ENCODE measurements around the gene AFF4. TPM values are rescaled to one million over a fixed set of nuclear protein-coding genes. Genes with fewer than 3 reads are reported as not detected.

Gene AFF4
- total and polyA plus RNA-seq, 2 donors (not counting 1 experiment from before 2014, with no cell fraction given) = 16.2 to 81.5 TPM

GRCh38 chr5:132953710-132954109 is 9.7 kb downstream of the AFF4 start:
- no peaks in the 10 kb centered on the region for H3K9me3 ChIP-seq (ENCODE audit: control extremely low read depth in 1 of 3, control insufficient read depth in 2 of 3, insufficient read depth in 1 of 3, low read length in 2 of 3)
- POLR2A ChIA-PET = interaction anchor here (0.8 to 0.9 kb wide), 2 partner anchors 9 to 668 kb away, joined by 4 read pairs; partner anchors contain the start of gene AFF4
- H3K27me3 Mint-ChIP-seq = no peaks in the 10 kb centered on the region
- H3K9ac ChIP-seq (ENCODE audit: low read length) = no peak overlapping the region
- peaks cover 0 to 7% of the 10 kb centered on the region in 2 donors for H3K4me1 ChIP-seq (ENCODE audit: control insufficient read depth in 2 of 2, insufficient read depth in 2 of 2, low read length in 2 of 2)
- intact Hi-C loops (cut with micrococcal nuclease) = no loop called here
- no peak overlapping the region for H2AFZ ChIP-seq (ENCODE audit: insufficient read depth, low read depth, low read length, poor library complexity, severe bottlenecking)
- H4K20me1 ChIP-seq (ENCODE audit: control insufficient read depth, insufficient read depth, low read length, poor library complexity, severe bottlenecking) = peaks cover 96% of the 10 kb centered on the region
- WGBS (ENCODE audit: insufficient coverage) = 89% methylated on average over 6 of the region's 6 CpGs
- H3K27ac ChIP-seq (ENCODE audit: low read length in 2 of 2) = no peak overlapping the region
- H3K27me3 ChIP-seq (replicated peaks in 1 of 4; ENCODE audit: control extremely low read depth in 1 of 4, control insufficient read depth in 3 of 4, insufficient read depth in 4 of 4, low read length in 3 of 4) = no peaks in the 10 kb centered on the region
- no peak overlapping the region for H3K27ac Mint-ChIP-seq
- no peaks in the 10 kb centered on the region for H3K9me3 Mint-ChIP-seq (ENCODE audit: insufficient read depth)
- TF ChIP-seq EZH2 (IDR thresholded peaks at IDR 0.05; ENCODE audit: borderline replicate concordance, insufficient read depth, low read depth, low read length, poor library complexity, severe bottlenecking) = no peak
- TF ChIP-seq CTCF (IDR thresholded peaks at IDR 0.05) = no peak
- peaks cover 7 to 32% of the 10 kb centered on the region in 2 experiments for H3K36me3 ChIP-seq (replicated peaks in 1 of 2; ENCODE audit: control extremely low read depth in 1 of 2, control insufficient read depth in 1 of 2, extremely low read depth in 1 of 2, insufficient read depth in 2 of 2, low read length in 1 of 2)
- no peak for DNase-seq
- peaks cover 96% of the 10 kb centered on the region for H3K79me2 ChIP-seq (ENCODE audit: control insufficient read depth, insufficient read depth, low read length)
- H3K4me2 ChIP-seq (replicated peaks; ENCODE audit: low read depth, low read length, poor library complexity, severe bottlenecking) = no peak overlapping the region
- no peak for ATAC-seq (ENCODE audit: low read depth)
- CTCF ChIA-PET = no interaction called here
- no peak overlapping the region for H3K4me3 ChIP-seq (ENCODE audit: control extremely low read depth in 1 of 5, extremely low read depth in 1 of 5, insufficient read depth in 1 of 5, low read depth in 2 of 5, low read length in 4 of 5)
- H3K4me3 Mint-ChIP-seq = no peak overlapping the region
- H3K4me1 Mint-ChIP-seq = peaks cover 40% of the 10 kb centered on the region

- H3K79me2 ChIP-seq (ENCODE audit: control insufficient read depth, insufficient read depth, low read length) = peaks cover 96% of the 10 kb centered on the region
- peaks cover 7 to 30% of the 10 kb centered on the region in 2 experiments for H3K36me3 ChIP-seq (replicated peaks in 1 of 2; ENCODE audit: control extremely low read depth in 1 of 2, control insufficient read depth in 1 of 2, extremely low read depth in 1 of 2, insufficient read depth in 2 of 2, low read length in 1 of 2)
- intact Hi-C loops (cut with micrococcal nuclease) = no loop called here
- CTCF ChIA-PET = interaction anchor here (0.7 kb wide), 1 partner anchor 21 kb away, joined by 3 read pairs; no protein-coding TSS in a partner anchor
- POLR2A ChIA-PET = no interaction called here
- no peaks in the 10 kb centered on the region for H3K9me3 ChIP-seq (ENCODE audit: control extremely low read depth in 1 of 3, control insufficient read depth in 2 of 3, insufficient read depth in 1 of 3, low read length in 2 of 3)
- WGBS (ENCODE audit: insufficient coverage) = no CpG with 5 or more reads among the region's 2 CpGs
- H4K20me1 ChIP-seq (ENCODE audit: control insufficient read depth, insufficient read depth, low read length, poor library complexity, severe bottlenecking) = peaks cover 96% of the 10 kb centered on the region
- H2AFZ ChIP-seq (ENCODE audit: insufficient read depth, low read depth, low read length, poor library complexity, severe bottlenecking) = no peak overlapping the region
- Mint-ChIP-seq H3K9me3 (ENCODE audit: insufficient read depth) (no peaks in the 10 kb centered on the region), H3K27me3 (no peaks in the 10 kb centered on the region), H3K4me1 (peaks cover 43% of the 10 kb centered on the region), H3K27ac (no peak overlapping the region), H3K4me3 (no peak overlapping the region)
- H3K9ac ChIP-seq (ENCODE audit: low read length) = no peak overlapping the region
- peaks cover 0 to 7% of the 10 kb centered on the region in 2 donors for H3K4me1 ChIP-seq (ENCODE audit: control insufficient read depth in 2 of 2, insufficient read depth in 2 of 2, low read length in 2 of 2)
- DNase-seq = no peak
- no peak overlapping the region for H3K4me3 ChIP-seq (ENCODE audit: control extremely low read depth in 1 of 5, extremely low read depth in 1 of 5, insufficient read depth in 1 of 5, low read depth in 2 of 5, low read length in 4 of 5)
- H3K27ac ChIP-seq (ENCODE audit: low read length in 2 of 2) = no peak overlapping the region
- no peak for ATAC-seq (ENCODE audit: low read depth)
- TF ChIP-seq CTCF (IDR thresholded peaks at IDR 0.05) = no peak
- no peak overlapping the region for H3K4me2 ChIP-seq (replicated peaks; ENCODE audit: low read depth, low read length, poor library complexity, severe bottlenecking)
- H3K27me3 ChIP-seq (replicated peaks in 1 of 4; ENCODE audit: control extremely low read depth in 1 of 4, control insufficient read depth in 3 of 4, insufficient read depth in 4 of 4, low read length in 3 of 4) = no peaks in the 10 kb centered on the region
Observed at GRCh38 chr5:132952829-132953228, 10.6 kb downstream of the AFF4 start.

Data from B cell (primary cell).